ENCODE results near the gene CRADD. TPM values are rescaled to one million over a fixed set of nuclear protein-coding genes. Genes with fewer than 3 reads are reported as not detected.
"Not testable (repeated sequence)": the region's sequence is repeated elsewhere in the genome, so short reads cannot be mapped to it uniquely, and the experiment has no call there.

CRADD gene
- total RNA-seq, 1 experiment from 2014 or later, result 9.6 TPM

- Histone ChIP-seq H3K36me3 (replicated peaks; ENCODE audit: control insufficient read depth, insufficient read depth, low read length) (no peaks in the 10 kb centered on the region), H3K4me3 (ENCODE audit: insufficient read depth, low read depth, low read length) (no peak overlapping the region), H3K27me3 (ENCODE audit: control insufficient read depth, insufficient read depth, low read length) (no peaks in the 10 kb centered on the region)
- DNase-seq, result no peak
These were observed 103.0 kb downstream of the CRADD start for GRCh38 chr12:93780101-93780641.

DNA sequence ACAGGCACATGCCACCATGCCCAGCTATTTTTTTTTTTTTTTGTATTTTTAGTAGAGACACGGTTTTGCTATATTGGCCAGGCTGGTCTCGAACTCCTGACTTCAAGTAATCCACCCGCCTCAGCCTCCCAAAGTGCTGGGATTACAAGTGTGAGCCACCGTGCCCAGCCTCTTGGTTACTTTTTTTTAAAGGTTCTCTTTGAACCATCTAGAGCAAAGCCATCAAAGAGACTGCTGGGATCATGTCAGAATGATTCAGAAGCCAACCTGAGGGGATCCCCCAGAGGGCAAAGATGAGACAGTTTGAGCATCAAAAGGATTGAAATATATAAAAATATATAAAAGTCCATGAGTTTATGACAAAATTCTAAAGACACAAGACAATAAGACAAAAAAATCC is 103.7 kb downstream of the CRADD start:
- DNase-seq; H3K36me3 ChIP-seq (replicated peaks; ENCODE audit: control insufficient read depth, insufficient read depth, low read length); H3K27me3 ChIP-seq (ENCODE audit: control insufficient read depth, insufficient read depth, low read length); H3K4me3 ChIP-seq (ENCODE audit: insufficient read depth, low read depth, low read length): not testable (repeated sequence)

- H3K4me3 ChIP-seq (ENCODE audit: insufficient read depth, low read depth, low read length); H3K27me3 ChIP-seq (ENCODE audit: control insufficient read depth, insufficient read depth, low read length); DNase-seq; H3K36me3 ChIP-seq (replicated peaks; ENCODE audit: control insufficient read depth, insufficient read depth, low read length): not testable (repeated sequence)
These were observed 104.8 kb downstream of the CRADD start for GRCh38 chr12:93781961-93782360.

- Histone ChIP-seq H3K27me3 (ENCODE audit: control insufficient read depth, insufficient read depth, low read length) (no peaks in the 10 kb centered on the region), H3K36me3 (replicated peaks; ENCODE audit: control insufficient read depth, insufficient read depth, low read length) (no peaks in the 10 kb centered on the region), H3K4me3 (ENCODE audit: insufficient read depth, low read depth, low read length) (no peak overlapping the region)
- no peak for DNase-seq
These were observed 105.7 kb downstream of the CRADD start for GRCh38 chr12:93782853-93783252.

DNA sequence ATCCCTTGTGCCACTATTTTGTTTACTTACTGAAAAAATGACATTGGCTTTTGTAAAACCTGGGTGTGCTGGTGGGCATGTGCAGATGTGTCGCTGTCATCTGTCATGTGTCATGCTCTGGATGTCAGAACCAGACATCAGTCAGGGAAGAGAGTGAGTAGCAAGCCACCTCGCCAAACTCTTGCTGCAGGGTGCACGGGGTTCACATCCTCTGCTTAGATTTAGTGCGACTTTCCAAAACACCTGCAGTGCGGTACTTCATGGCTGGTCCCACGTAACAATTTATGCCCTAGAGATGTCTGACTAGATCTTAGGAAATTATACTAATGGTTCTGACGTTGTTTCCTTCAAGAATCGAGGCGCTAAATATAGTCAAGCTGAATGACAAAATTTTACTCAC is 106.7 kb downstream of the CRADD start:
- no peak overlapping the region for H3K4me3 ChIP-seq (ENCODE audit: insufficient read depth, low read depth, low read length)
- no peak for DNase-seq
- no peaks in the 10 kb centered on the region for H3K36me3 ChIP-seq (replicated peaks; ENCODE audit: control insufficient read depth, insufficient read depth, low read length)
- no peaks in the 10 kb centered on the region for H3K27me3 ChIP-seq (ENCODE audit: control insufficient read depth, insufficient read depth, low read length)

DNA sequence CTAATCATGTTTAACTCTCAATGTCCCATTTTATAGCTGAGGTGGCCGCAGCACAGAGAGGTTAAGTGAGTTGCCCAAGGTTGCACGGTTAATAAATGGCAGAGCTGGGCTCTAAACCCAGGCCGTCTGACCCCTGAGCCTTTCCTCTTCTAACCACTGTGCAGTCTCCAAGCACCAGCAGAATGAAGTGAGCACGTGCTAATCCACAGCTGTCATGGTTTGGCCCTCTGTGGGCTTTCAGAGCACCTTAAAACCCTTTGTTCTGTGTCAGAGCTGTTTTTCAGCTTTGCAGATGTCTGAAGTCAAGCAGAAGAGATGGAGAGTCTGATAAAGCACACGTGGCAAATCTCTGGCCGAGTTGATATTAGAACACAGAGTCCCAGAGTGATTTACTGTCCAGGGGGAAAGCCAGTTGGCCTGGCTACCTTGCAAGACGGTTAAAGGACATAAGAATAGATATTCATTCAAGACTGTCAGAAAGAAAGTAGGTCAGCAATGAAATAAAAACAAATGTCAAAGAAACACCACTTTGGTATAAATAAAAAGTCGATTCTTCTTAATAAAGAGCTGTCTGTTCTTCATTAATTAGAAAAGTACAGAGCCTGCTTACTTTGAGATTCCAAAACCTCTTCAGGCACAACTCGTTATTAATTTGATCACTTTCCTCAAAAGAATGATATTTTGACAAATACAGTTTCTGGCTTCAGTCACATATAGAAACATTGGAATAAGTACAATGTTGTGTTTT is 107.3 kb downstream of the CRADD start:
- Histone ChIP-seq H3K27me3 (ENCODE audit: control insufficient read depth, insufficient read depth, low read length) (no peaks in the 10 kb centered on the region), H3K36me3 (replicated peaks; ENCODE audit: control insufficient read depth, insufficient read depth, low read length) (no peaks in the 10 kb centered on the region), H3K4me3 (ENCODE audit: insufficient read depth, low read depth, low read length) (no peak overlapping the region)
- DNase-seq, result no peak

- DNase-seq, result no peak
- H3K27me3 ChIP-seq (ENCODE audit: control insufficient read depth, insufficient read depth, low read length), result no peaks in the 10 kb centered on the region
- H3K36me3 ChIP-seq (replicated peaks; ENCODE audit: control insufficient read depth, insufficient read depth, low read length), result no peaks in the 10 kb centered on the region
- no peak overlapping the region for H3K4me3 ChIP-seq (ENCODE audit: insufficient read depth, low read depth, low read length)
These were observed 108.3 kb downstream of the CRADD start for GRCh38 chr12:93785249-93786010.

GRCh38 chr12:93786656-93787397 is 109.7 kb downstream of the CRADD start:
- DNase-seq, result no peak
- no peaks in the 10 kb centered on the region for H3K27me3 ChIP-seq (ENCODE audit: control insufficient read depth, insufficient read depth, low read length)
- H3K36me3 ChIP-seq (replicated peaks; ENCODE audit: control insufficient read depth, insufficient read depth, low read length), result no peaks in the 10 kb centered on the region
- H3K4me3 ChIP-seq (ENCODE audit: insufficient read depth, low read depth, low read length), result no peak overlapping the region

GRCh38 chr12:93788853-93789252 is 111.7 kb downstream of the CRADD start:
- no peak overlapping the region for H3K4me3 ChIP-seq (ENCODE audit: insufficient read depth, low read depth, low read length)
- H3K36me3 ChIP-seq (replicated peaks; ENCODE audit: control insufficient read depth, insufficient read depth, low read length), result no peaks in the 10 kb centered on the region
- no peaks in the 10 kb centered on the region for H3K27me3 ChIP-seq (ENCODE audit: control insufficient read depth, insufficient read depth, low read length)
- no peak for DNase-seq

DNA sequence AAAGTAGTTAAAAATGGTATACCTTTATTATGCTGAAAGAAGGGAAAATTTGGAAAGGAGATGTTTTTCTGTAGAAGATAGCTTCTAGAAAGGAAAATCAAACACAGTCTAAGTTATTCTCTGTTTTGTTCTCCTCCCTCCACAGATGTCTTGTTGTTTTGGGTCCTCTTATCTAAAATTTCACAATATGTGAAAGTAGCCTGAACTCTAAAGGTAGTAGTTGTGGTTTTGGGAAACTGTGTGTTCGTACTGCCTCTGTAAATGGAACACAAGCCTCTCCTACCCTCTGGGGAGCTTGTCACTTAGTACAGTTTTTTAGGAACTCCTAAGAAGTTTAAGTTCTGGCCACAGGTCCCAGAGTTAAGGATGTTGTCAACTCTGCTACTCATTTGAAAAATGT is 112.6 kb downstream of the CRADD start:
- no peak for DNase-seq
- no peaks in the 10 kb centered on the region for H3K36me3 ChIP-seq (replicated peaks; ENCODE audit: control insufficient read depth, insufficient read depth, low read length)
- no peaks in the 10 kb centered on the region for H3K27me3 ChIP-seq (ENCODE audit: control insufficient read depth, insufficient read depth, low read length)
- H3K4me3 ChIP-seq (ENCODE audit: insufficient read depth, low read depth, low read length), result no peak overlapping the region

DNA sequence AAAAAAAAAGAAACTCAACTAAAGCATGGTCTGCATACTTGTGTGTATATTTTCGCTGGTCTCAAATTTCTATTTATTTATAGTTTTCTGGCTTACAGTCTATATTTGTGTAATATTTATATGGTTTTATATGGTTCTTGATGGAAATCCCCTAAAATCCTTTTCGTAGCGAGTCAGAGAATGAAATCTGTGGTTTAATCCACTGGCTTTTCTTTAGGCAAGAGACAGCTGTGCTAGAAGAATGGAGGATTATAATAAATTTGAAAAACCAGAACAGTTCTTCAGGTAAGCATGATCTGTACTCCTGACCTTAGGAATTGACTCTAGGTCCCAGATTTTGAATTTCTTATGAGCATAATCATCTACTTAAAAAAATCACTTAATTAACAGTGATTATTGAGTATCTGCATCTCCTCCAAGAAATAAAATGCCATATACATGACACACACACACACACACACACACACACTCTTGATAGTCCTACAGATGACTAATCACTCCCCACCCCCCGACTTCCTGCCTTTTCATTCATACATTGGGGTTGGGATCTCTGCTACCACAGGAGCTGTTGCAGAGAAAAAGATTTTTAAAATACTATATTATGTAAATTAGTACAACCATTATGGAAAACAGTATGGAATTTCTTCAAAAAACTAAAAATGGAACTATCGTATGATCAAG is 113.4 kb downstream of the CRADD start:
- no peak overlapping the region for H3K4me3 ChIP-seq (ENCODE audit: insufficient read depth, low read depth, low read length)
- no peak for DNase-seq

GRCh38 chr12:93793007-93793406 is 115.8 kb downstream of the CRADD start:
- Histone ChIP-seq H3K27me3 (ENCODE audit: control insufficient read depth, insufficient read depth, low read length) (no peaks in the 10 kb centered on the region), H3K4me3 (ENCODE audit: insufficient read depth, low read depth, low read length) (no peak overlapping the region), H3K36me3 (replicated peaks; ENCODE audit: control insufficient read depth, insufficient read depth, low read length) (no peaks in the 10 kb centered on the region)
- DNase-seq, result no peak

More for the DNA sequence above, 113.4 kb downstream of the CRADD start:
- Histone ChIP-seq H3K27me3 (ENCODE audit: control insufficient read depth, insufficient read depth, low read length) (no peaks in the 10 kb centered on the region), H3K36me3 (replicated peaks; ENCODE audit: control insufficient read depth, insufficient read depth, low read length) (no peaks in the 10 kb centered on the region)

- H3K4me3 ChIP-seq (ENCODE audit: insufficient read depth, low read depth, low read length), result no peak overlapping the region
- no peak for DNase-seq
- H3K36me3 ChIP-seq (replicated peaks; ENCODE audit: control insufficient read depth, insufficient read depth, low read length), result no peaks in the 10 kb centered on the region
- no peaks in the 10 kb centered on the region for H3K27me3 ChIP-seq (ENCODE audit: control insufficient read depth, insufficient read depth, low read length)
These were observed 116.8 kb downstream of the CRADD start for GRCh38 chr12:93793983-93794382.

DNA sequence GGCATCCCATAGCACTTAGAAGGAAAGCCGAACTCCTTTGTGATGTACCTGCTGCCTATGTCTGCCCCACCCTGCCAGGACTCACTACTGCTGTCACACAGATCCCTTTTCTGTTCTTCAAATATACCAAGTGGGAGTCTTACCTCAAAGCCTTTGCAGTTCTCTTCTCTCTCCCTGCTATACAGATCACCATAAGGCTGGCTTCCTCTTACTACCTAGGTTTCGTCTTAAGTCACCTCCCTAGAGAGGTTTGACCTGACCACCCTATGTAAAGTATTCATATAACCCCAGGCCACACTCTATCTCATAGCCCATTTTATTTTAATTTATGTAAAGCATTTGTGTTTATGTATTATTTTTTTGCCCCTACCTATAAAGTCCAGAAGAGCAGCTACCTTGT is 117.6 kb downstream of the CRADD start:
- Histone ChIP-seq H3K36me3 (replicated peaks; ENCODE audit: control insufficient read depth, insufficient read depth, low read length) (no peaks in the 10 kb centered on the region), H3K27me3 (ENCODE audit: control insufficient read depth, insufficient read depth, low read length) (no peaks in the 10 kb centered on the region), H3K4me3 (ENCODE audit: insufficient read depth, low read depth, low read length) (no peak overlapping the region)
- no peak for DNase-seq
